SH-SY5Y (cell line): ENCODE measurements around the gene SLC38A10.

Experiments
- GATA2 ChIP-seq: IDR thresholded peaks from 2 replicates; pipeline ENCODE4 v1.6.1; 2011; ENCODE audit warnings: mild to moderate bottlenecking, low read depth, low read length
- GATA3 ChIP-seq: IDR thresholded peaks from 2 replicates; pipeline ENCODE4 v1.6.1; 2011; ENCODE audit warnings: low read depth, mild to moderate bottlenecking, low read length, moderate library complexity

- TF ChIP-seq GATA2: no peak
- TF ChIP-seq GATA3: no peak
Measured at GRCh38 chr17:81271226-81271625, 23.9 kb downstream of the SLC38A10 start.
